Measurements from ENCODE around the gene RMI1. TPM values are rescaled to one million over a fixed set of nuclear protein-coding genes. Genes with fewer than 3 reads are reported as not detected.

RMI1 gene
- total and polyA plus RNA-seq, 2 of the 8 experiments (the other 6 are each of a cell fraction or from before 2014, with no cell fraction given) = 3.0 to 34.1 TPM

- no peak for TF ChIP-seq USF2 (IDR thresholded peaks at IDR 0.05; ENCODE audit: low read length)
- TF ChIP-seq SRF (IDR thresholded peaks at IDR 0.05; ENCODE audit: low read depth, low read length) = no peak
Observed at GRCh38 chr9:83932011-83932410, 48.6 kb upstream of the RMI1 start (continued).
